Nucleus accumbens (tissue), 56 donors: ENCODE results near the gene HEBP1.

Source experiments
- DNase-seq, 56 donors: peaks; one replicate each; lab custom pipeline; 2025; lab: John Stamatoyannopoulos, UW

HEBP1 gene

DNA sequence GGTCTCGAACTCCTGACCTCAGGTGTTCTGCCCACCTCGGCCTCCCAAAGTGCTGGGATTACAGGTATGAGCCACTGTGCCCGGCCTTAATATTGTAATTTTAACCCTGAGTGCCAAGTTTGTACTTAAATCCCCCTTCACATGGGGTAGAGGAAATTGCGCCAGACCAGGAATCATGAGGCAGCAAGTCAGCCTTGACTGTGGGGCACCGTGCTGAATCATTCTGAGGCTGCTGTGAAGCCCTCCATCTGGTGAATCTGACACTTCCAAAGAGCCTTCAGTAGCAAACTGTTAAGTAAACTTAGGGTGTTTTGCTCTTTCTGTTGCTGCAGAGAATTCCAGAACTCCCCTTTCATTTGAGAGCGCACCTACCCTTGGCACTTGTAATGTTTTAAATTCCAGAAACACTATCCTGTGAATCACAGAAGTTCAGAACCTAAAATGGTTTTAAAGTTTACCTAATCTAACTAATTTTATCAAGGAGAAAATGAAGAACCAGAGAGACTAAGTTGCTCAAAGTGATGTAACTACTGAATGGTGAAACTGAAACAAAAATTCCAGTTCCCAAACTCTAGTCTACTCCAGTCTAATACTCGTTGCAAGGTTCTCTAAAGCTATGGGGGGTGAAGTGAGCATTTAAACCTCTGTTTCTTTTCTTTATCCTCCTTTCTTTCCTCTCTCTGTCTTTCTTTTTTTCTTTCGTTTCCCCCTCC is 7.5 kb downstream of the HEBP1 start:
- peak in 1 of 56 donors; percentile 10 for DNase-seq

DNA sequence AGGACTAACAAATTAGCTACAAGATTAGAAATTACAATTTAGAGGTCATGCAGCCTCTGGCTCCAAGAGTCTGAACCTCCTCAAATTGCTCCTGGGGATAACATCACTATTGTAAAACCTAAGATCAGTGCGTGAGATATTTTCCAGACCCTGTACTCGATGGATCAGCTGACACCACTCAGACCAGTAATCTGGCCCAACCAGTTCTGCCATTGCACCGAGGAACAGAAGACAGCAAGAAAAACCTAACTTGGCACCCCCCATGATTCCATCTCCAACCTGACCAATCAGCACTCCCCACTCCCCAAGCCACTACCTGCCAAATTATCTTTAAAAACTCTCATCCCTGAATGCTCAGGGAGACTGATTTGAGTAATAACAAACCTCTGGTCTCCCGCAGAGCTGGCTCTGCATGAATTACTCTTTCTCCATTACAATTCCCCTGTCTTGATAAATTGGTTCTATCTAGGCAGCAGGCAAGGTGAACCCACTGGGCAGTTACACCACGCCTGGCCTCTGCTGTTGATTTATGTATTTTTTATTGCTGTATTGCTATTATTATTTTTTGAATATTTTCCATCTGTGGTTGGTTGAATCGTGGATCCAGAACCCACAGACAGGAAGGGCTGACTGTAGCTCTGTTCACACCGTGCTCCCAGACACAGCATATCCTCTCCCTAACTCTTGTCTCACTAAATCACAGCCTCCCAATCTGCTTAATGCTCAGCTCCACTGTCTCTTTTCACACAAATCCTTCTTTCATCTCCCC is 9.2 kb downstream of the HEBP1 start:
- DNase-seq, result no peak

DNA sequence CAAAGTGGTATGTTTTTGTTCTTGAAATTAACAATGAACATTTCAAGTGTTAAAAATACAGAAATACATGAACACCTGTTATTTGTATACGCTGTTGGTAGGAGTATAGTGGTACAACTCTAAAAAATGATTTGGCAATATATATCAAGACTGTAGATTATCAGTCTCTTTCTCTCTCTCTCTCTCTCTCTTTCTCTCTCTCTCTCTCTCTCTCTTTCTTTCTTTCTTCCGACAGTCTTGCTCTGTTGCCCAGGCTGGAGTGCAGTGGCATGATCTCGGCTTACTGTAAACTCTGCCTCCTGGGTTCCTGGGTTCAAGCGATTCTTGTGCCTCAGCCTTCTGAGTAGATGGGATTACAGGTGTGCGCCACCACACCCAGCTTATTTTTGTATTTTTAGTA is 12.6 kb downstream of the HEBP1 start:
- DNase-seq, result no peak

DNA sequence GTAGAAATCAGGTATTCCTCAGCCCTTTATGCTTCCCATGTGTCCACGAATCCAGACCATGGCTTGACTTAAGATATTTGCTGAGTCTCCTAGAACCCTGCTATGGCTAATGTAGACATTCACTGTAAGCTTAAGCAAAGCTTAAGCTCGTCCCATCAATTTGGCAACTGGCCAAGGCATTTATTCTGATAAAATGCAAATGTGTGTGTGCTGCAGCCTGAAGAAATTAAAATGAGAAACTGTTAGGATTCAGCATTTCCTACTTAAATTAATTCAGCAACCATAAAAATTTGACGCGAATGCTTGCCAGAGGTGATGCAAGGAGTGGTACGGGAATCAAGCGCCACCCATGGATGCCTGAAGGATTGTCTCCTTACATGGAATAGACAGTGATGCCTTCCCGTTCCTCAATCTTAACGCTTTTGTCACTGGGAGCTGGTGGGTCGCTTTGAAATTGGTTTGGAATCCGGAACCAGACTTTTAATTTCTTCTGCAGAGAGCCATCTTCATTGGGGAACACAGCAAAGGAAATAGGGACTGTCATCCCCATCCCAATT is 13.2 kb downstream of the HEBP1 start:
- DNase-seq, result peak in 2 of 56 donors; percentile 4 to 21

DNA sequence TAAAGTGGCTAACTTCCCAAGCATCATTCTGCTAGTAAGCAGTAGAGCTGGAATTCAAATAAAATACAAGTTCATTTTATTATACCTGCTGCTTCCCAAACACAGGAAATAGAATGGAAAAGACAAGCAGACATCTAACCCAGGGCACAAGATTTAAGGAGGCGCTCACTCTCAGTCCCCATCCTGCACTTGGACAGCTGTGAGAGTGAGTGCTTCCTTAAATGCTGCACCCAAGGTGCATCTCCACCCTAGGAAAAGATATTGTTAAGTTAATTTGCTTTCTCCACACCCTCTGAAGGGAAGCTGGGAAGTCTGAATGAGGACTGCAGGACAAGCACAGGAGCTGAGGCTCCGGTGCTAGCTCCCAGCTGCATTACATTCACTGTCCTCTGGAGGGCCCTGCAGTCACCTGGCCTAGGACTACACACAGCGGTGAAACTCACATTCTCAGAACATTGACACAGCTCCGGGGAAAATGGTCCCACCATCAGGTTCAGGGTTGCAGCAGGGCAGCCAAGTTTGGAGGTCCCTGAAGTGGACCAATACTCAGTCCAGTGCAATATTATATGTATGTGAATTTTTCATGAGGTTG is 14.2 kb downstream of the HEBP1 start:
- DNase-seq, result peak in 1 of 56 donors; percentile 3

DNA sequence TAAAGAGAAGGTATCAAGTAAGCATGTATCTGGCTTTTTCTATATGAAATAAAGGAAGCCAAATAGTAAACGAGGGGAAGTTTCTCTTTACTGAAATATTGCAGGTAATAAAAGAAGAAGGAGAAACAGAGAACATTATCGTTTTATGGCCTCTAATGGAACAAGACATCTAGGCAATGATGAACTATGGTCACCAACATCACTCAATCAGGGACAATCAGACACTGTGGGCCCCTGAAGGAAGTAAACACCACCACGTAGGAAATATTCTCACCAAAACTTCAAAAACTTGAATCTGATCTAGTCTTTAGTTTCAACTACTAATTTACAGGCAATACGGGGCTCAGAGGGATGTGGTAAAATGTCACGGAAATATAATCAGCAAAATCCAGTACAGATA is 15.9 kb downstream of the HEBP1 start:
- DNase-seq, result no peak

DNA sequence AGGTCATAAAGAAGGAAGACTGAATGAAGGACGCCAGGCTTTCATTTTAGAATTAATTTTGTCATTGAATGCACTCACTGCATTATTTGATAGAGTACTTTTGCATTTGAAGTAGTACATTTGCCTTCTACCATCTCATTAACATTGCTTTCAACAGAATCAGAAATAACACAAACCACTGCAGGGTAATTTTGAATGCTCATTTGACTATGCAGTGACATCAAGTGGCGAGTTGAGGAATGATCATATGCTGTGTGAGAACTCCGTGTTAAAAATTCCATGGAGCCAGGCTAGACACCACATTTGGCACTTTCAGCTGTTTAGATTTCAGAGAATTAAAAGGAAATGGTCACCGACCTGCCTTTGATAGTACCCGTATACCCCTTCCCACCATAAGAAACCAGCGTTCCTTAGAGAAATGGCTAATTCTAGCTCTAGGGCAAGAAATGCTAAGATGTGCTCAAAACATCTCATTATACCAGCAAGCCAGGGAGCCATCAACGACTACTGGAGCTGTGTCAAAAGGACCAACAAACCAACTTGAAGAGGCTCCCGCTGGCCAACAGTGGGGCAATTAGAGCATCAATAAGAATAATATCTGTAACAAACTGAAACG is 16.5 kb downstream of the HEBP1 start:
- DNase-seq, result peak in 29 of 56 donors; percentile 7 to 67 (median 31)

DNA sequence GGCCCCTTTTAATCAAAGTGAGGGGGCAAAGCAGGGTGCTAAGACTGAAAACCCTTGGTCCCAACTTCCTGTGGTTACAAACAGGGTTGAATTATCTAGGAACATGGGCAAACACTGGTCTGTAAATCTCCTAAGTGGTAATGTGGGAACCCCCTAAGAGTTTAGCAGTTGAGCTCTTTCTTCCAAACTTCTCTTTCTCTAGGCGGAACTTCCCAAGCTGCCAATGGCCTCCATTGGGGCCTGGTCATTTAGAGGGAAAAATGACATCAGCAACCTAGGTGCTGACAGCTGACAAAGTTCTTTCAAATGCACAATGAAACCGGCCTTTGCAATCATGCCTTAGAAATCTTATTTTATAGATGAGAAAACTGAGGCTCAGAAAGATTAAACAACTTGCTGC is 17.7 kb downstream of the HEBP1 start:
- DNase-seq, result no peak

DNA sequence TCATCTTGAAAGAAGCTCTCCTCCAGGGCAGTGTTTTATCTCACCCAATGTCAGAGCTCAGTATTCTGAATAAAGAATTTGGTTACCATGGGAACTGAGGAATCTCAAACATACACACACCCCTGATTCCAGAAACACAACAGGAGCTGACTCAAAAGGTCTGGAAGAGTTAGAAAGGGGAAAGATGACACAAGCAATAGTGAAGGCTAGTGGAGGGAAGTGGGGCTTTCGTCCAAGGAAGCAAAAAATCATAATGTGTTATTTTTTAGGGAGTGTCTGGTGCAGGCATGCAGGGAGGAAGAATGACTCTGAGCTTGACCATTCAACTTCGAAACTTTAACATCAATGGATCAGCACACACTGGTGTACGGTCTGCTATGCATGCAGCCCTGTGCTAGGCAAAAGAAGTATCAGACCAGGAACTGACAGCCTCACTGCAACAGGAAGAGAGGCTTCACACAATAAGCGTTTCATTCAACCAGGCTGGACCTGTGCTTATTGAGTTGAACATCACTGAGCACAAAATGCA is 20.3 kb downstream of the HEBP1 start:
- DNase-seq, result peak in 3 of 56 donors; percentile 20 to 28 (median 27)

DNA sequence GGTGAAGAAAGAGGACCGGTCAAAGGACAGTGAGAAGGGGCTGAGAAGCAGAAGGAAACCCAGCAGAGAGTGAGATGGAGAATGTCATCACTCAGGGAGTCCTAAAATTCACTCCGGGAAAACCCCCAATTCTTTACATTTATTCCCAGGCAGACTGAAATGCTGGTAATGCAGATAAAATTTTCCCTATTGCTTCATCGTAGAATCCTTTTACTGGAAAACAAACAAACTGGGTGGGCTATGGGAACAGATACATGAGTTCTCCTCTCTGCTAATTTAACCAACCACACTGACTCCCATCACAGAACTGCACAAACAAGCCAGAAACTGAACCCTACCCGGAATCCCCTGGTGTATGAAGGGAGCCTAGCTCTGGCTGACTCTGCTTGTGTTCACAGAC is 20.9 kb downstream of the HEBP1 start:
- no peak for DNase-seq

DNA sequence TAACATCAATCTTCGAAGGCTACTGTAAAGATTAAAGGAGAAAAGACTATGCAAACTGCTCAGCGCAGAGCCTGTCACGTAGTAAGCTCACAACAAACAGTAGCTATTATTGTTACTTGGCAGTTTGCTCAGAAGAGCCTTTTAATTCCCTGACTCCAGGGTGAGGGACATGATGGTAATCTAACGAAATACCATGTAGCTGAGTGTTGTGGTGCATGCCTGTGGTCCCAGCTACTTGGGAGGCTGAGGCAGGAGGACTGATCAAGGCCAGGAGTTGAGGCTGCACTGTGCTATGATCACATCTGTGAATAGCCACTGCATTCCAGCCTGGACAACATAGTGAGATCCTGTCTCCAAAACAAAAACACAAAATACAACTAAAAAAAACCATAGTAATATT is 22.8 kb downstream of the HEBP1 start:
- no peak for DNase-seq

DNA sequence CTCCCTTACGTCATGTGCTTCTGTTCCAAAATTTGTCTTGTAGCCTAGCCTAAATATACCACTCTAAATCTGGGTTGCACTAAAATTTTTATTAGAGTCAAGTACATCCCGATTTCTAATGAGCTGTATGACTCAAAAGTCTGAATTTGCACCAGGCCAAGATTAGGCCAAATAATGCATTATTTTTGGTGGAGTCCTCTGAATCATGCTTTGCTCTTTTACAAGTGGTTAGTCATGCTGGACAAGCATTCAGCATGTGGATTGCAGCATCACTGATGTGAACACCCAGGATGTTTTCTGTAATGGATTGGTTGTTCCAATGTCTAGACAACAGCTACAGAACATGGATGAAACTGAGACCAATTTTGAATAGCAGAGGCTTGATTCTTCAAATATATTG is 23.7 kb downstream of the HEBP1 start:
- peak in 4 of 56 donors; percentile 21 to 62 (median 29) for DNase-seq

DNA sequence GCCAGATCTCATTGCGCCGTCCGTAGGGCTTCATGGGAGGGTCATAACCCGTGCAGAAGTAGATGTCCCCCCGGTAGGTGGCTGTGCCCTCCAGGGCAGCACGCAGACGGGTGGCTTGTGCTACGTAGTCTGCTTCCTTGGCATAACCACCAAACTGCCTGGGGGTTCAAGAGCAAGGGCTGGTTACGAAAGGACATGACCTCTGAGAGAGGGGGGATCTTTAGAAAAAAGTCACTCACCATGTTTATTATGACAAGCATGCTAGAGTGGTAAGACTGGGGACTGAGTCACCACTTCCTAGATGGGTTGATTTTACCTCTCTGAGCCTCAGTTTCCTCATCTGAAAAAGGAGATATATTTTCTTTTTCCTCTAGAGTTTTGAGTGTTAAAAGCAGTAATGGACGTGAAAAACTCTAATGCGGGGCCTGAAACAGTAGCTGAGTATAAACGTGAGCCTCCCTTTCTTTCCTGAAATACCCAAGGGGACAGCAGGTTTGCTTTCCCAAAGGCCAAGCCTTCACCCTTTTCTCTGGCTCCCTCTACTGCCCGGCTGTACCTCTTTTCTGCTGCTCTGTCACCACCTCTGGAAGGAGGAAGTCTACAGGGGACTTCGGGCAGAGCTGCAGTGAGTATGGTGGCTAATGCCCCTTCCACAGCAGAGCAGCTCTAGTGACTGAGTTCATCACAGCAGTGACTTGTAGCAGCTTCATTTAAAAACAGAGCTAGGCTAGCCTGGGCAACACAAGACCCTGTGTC is 24.6 kb downstream of the HEBP1 start:
- DNase-seq, result peak in 43 of 56 donors; percentile 8 to 70 (median 42)

DNA sequence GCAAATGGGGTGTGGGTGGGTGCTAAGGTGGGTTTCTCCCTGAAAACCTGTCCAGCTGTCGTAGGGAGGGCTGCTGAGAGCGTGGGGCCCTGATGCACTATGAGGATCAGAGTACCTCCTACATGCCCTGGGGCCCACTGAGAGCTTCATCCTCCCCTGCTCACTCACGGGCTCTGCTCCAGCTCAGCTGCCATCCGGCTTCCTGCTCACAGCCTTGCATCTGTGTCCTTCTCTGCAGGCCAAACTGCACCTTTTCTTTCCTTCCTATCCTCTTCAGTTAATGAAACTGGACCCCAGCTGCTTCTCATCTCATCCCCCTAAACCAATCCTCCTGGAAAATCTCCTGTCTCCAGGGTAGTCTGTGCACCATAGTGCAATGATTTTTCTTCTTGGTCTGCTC is 25.9 kb downstream of the HEBP1 start:
- DNase-seq, result no peak

DNA sequence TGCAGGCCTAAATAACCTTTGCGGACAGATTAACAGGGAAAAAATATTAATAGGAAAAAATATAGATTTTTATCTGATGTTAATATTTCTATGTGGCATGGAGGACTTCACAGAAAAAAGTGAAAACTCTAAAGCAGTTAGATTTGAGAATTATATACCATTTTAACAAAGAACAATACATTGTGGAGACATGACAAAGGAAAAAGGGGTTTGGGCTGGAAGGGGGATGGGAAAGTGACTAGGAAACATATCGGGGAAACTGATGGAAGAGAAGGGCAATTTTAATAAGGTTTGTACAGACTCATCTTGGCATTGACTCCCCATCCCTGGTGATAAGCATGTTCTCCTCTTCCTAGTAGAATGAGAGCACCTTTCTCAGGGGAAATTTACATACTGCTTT is 27.0 kb downstream of the HEBP1 start:
- no peak for DNase-seq

DNA sequence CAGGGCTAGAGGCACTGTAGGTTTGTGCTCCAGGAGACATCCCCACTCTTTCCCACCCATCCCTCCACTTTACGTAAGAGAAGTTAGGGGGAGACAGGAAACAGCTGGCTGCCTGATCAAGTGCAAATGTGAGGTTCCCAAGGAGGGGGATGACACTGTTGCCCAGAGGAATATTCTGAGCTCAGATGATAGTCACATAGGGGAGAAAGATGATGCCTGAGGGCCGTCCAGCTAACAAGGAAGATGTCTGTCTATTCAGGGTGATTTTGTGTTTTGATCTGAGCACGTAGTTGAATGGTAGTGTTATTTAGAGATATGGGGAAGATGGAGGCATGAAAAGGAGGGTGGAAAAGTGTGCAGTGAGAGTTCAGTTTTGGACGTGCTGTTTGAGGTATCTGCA is 34.2 kb downstream of the HEBP1 start:
- DNase-seq, result no peak

DNA sequence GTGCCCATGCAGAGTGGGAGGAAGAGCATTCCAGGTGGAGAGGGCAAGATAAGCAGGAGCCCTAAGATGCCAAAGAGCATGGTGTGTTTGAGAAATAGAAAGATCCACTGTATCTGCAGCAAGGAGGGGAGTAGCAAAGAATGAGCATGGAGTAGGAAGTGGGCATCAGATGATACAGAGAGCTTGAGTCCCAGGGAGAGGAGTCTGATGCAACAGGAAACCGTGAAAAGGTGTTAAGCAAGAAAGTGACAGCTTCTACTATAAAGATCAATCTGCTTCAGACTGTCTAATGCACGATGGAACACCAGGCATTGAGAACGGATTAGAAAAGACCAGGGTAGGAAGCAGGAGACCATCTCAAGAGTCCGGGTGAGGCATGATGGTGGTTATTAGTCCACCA is 35.8 kb downstream of the HEBP1 start:
- no peak for DNase-seq

DNA sequence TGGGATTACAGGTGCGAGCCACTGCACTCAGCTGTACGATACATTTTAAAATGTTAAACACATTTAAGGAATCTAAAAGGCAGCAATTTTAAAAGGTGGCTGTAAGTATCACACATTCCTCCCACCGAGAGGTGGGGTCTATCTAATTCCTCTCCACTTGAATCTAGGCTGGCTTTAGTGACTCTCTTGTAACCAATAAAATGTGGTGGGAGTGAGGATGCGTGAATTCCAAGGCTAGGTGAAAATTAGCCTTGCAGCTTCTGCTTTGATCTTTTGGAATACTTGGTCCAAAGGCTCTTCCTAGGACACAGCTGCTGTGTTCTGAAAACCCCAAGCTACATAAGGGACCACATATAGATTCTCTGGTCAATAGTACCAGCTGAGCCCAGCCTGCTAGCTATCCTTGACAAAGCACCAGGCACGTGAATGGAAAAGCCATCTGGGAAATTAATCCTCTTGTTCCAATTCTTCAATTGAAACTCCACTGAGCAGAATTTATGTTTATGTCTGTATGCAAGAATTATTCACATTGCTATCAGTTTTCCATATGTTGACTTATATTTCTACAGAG is 39.3 kb downstream of the HEBP1 start:
- DNase-seq, result no peak

DNA sequence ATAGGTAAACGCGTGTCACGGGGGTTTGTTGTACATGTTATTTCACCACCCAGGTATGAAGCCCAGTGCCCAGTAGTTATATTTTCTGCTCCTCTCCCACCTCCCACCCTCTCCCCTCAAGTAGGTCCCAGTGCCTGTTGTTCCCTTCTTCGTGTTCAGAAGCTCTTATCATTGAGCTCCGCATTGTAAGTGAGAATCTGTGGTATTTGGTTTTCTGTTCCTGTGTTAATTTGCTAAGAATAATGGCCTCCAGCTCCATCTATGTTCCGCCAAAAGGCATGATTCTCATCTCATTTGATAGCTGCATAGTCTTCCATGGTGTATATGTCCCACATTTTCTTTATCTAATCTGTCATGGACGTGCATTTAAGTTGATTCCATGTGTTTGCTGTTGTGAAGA is 41.2 kb downstream of the HEBP1 start:
- no peak for DNase-seq
